ENCODE results near the gene PGF.

Gene PGF

GRCh38 chr14:74979029-74979428 is 23.6 kb upstream of the PGF start:
- Histone ChIP-seq H3K9me3 (replicated peaks in 1 of 2; ENCODE audit: control insufficient read depth in 2 of 2, insufficient read depth in 1 of 2, low read depth in 1 of 2, low read length in 2 of 2) (peaks cover 0 to 2% of the 10 kb centered on the region in 2 donors), H3K79me1 (ENCODE audit: low read depth, low read length) (no peaks in the 10 kb centered on the region), H3K27ac (replicated peaks; ENCODE audit: low read length) (no peak overlapping the region), H2AK5ac (ENCODE audit: low read depth, low read length) (no peak overlapping the region), H3K4me1 (ENCODE audit: control insufficient read depth in 2 of 2, insufficient read depth in 1 of 2, low read depth in 1 of 2, low read length in 2 of 2) (peaks cover 40 to 65% of the 10 kb centered on the region in 2 donors), H4K8ac (ENCODE audit: low read depth, low read length) (no peak overlapping the region), H2AFZ (ENCODE audit: low read length) (peak overlapping the region; percentile 99), H2BK12ac (ENCODE audit: low read length) (no peak overlapping the region), H3K18ac (ENCODE audit: low read length) (no peak overlapping the region), H2BK15ac (ENCODE audit: low read length) (no peak overlapping the region), H3K9ac (ENCODE audit: low read depth, low read length, poor library complexity) (no peak overlapping the region), H3K36me3 (replicated peaks in 1 of 2; ENCODE audit: control insufficient read depth in 2 of 2, insufficient read depth in 2 of 2, low read length in 2 of 2) (no peaks in the 10 kb centered on the region), H3K27me3 (ENCODE audit: control insufficient read depth in 3 of 3, insufficient read depth in 3 of 3, low read depth in 1 of 3, low read length in 3 of 3) (no peaks in the 10 kb centered on the region), H3K4me3 (ENCODE audit: low read length in 2 of 2) (no peak overlapping the region), H3K23ac (ENCODE audit: low read depth, low read length, poor library complexity) (no peak overlapping the region), H4K91ac (ENCODE audit: low read depth, low read length, poor library complexity) (no peak overlapping the region), H3K4ac (ENCODE audit: low read length) (no peak overlapping the region), H3K4me2 (ENCODE audit: insufficient read depth, low read length, poor library complexity, severe bottlenecking) (no peak overlapping the region), H2BK5ac (ENCODE audit: low read length) (no peak overlapping the region), H2BK120ac (ENCODE audit: low read depth, low read length) (no peak overlapping the region), H3K14ac (ENCODE audit: low read length) (no peak overlapping the region)
- DNase-seq (ENCODE audit: low spot score): no peak
- no CpG with 5 or more reads among the region's 4 CpGs for WGBS, 2 donors (ENCODE audit: extremely low coverage in 2 of 2, insufficient read length in 2 of 2, insufficient replicate concordance in 1 of 2)

- Histone ChIP-seq H3K4ac (ENCODE audit: low read length) (no peak overlapping the region), H4K8ac (ENCODE audit: low read depth, low read length) (no peak overlapping the region), H2AFZ (ENCODE audit: low read length) (peak overlapping the region; percentile 51), H3K9me3 (replicated peaks in 1 of 2; ENCODE audit: control insufficient read depth in 2 of 2, insufficient read depth in 1 of 2, low read depth in 1 of 2, low read length in 2 of 2) (peaks cover 0 to 2% of the 10 kb centered on the region in 2 donors), H3K14ac (ENCODE audit: low read length) (no peak overlapping the region), H3K23ac (ENCODE audit: low read depth, low read length, poor library complexity) (no peak overlapping the region), H3K79me1 (ENCODE audit: low read depth, low read length) (no peaks in the 10 kb centered on the region), H2BK120ac (ENCODE audit: low read depth, low read length) (no peak overlapping the region), H3K27ac (replicated peaks; ENCODE audit: low read length) (no peak overlapping the region), H3K18ac (ENCODE audit: low read length) (peak overlapping the region; percentile 22), H3K4me1 (ENCODE audit: control insufficient read depth in 2 of 2, insufficient read depth in 1 of 2, low read depth in 1 of 2, low read length in 2 of 2) (peaks cover 43 to 71% of the 10 kb centered on the region in 2 donors), H2BK12ac (ENCODE audit: low read length) (no peak overlapping the region), H4K91ac (ENCODE audit: low read depth, low read length, poor library complexity) (no peak overlapping the region), H3K27me3 (ENCODE audit: control insufficient read depth in 3 of 3, insufficient read depth in 3 of 3, low read depth in 1 of 3, low read length in 3 of 3) (no peaks in the 10 kb centered on the region), H3K4me2 (ENCODE audit: insufficient read depth, low read length, poor library complexity, severe bottlenecking) (no peak overlapping the region), H3K9ac (ENCODE audit: low read depth, low read length, poor library complexity) (no peak overlapping the region), H3K4me3 (ENCODE audit: low read length in 2 of 2) (no peak overlapping the region), H2AK5ac (ENCODE audit: low read depth, low read length) (peak overlapping the region; percentile 14), H3K36me3 (replicated peaks in 1 of 2; ENCODE audit: control insufficient read depth in 2 of 2, insufficient read depth in 2 of 2, low read length in 2 of 2) (no peaks in the 10 kb centered on the region), H2BK5ac (ENCODE audit: low read length) (no peak overlapping the region), H2BK15ac (ENCODE audit: low read length) (no peak overlapping the region)
- DNase-seq (ENCODE audit: low spot score): no peak
- WGBS, 2 donors (ENCODE audit: extremely low coverage in 2 of 2, insufficient read length in 2 of 2, insufficient replicate concordance in 1 of 2): no CpG with 5 or more reads among the region's 11 CpGs
Measured at GRCh38 chr14:74978416-74978947, 23.1 kb upstream of the PGF start.

- no peak overlapping the region for H2BK120ac ChIP-seq (ENCODE audit: low read depth, low read length)
- no peak overlapping the region for H2BK12ac ChIP-seq (ENCODE audit: low read length)
- H3K4me3 ChIP-seq (ENCODE audit: low read length in 2 of 2): no peak overlapping the region
- no peak overlapping the region for H3K4ac ChIP-seq (ENCODE audit: low read length)
- no peaks in the 10 kb centered on the region for H3K27me3 ChIP-seq (ENCODE audit: control insufficient read depth in 3 of 3, insufficient read depth in 3 of 3, low read depth in 1 of 3, low read length in 3 of 3)
- H2BK5ac ChIP-seq (ENCODE audit: low read length): no peak overlapping the region
- H3K9me3 ChIP-seq (replicated peaks in 1 of 2; ENCODE audit: control insufficient read depth in 2 of 2, insufficient read depth in 1 of 2, low read depth in 1 of 2, low read length in 2 of 2): peaks cover 0 to 2% of the 10 kb centered on the region in 2 donors
- H3K18ac ChIP-seq (ENCODE audit: low read length): peak overlapping the region; percentile 72
- H3K9ac ChIP-seq (ENCODE audit: low read depth, low read length, poor library complexity): peak overlapping the region; percentile 36
- H3K4me2 ChIP-seq (ENCODE audit: insufficient read depth, low read length, poor library complexity, severe bottlenecking): no peak overlapping the region
- peak overlapping the region; percentile 14 for H2AK5ac ChIP-seq (ENCODE audit: low read depth, low read length)
- H4K91ac ChIP-seq (ENCODE audit: low read depth, low read length, poor library complexity): no peak overlapping the region
- H3K23ac ChIP-seq (ENCODE audit: low read depth, low read length, poor library complexity): no peak overlapping the region
- H3K14ac ChIP-seq (ENCODE audit: low read length): peak overlapping the region; percentile 25
- no peak overlapping the region for H4K8ac ChIP-seq (ENCODE audit: low read depth, low read length)
- H2AFZ ChIP-seq (ENCODE audit: low read length): no peak overlapping the region
- peaks cover 44 to 76% of the 10 kb centered on the region in 2 donors for H3K4me1 ChIP-seq (ENCODE audit: control insufficient read depth in 2 of 2, insufficient read depth in 1 of 2, low read depth in 1 of 2, low read length in 2 of 2)
- H3K36me3 ChIP-seq (replicated peaks in 1 of 2; ENCODE audit: control insufficient read depth in 2 of 2, insufficient read depth in 2 of 2, low read length in 2 of 2): no peaks in the 10 kb centered on the region
- no peaks in the 10 kb centered on the region for H3K79me1 ChIP-seq (ENCODE audit: low read depth, low read length)
- H2BK15ac ChIP-seq (ENCODE audit: low read length): no peak overlapping the region
- no peak overlapping the region for H3K27ac ChIP-seq (replicated peaks; ENCODE audit: low read length)
- DNase-seq (ENCODE audit: low spot score): no peak
- no CpG with 5 or more reads among the region's 6 CpGs for WGBS, 2 donors (ENCODE audit: extremely low coverage in 2 of 2, insufficient read length in 2 of 2, insufficient replicate concordance in 1 of 2)
Measured at GRCh38 chr14:74977901-74978385, 22.5 kb upstream of the PGF start.

- Histone ChIP-seq H3K4ac (ENCODE audit: low read length) (no peak overlapping the region), H3K4me2 (ENCODE audit: insufficient read depth, low read length, poor library complexity, severe bottlenecking) (no peak overlapping the region), H3K79me1 (ENCODE audit: low read depth, low read length) (no peaks in the 10 kb centered on the region), H3K14ac (ENCODE audit: low read length) (peak overlapping the region; percentile 25), H3K4me1 (ENCODE audit: control insufficient read depth in 2 of 2, insufficient read depth in 1 of 2, low read depth in 1 of 2, low read length in 2 of 2) (peaks cover 44 to 80% of the 10 kb centered on the region in 2 donors), H2BK15ac (ENCODE audit: low read length) (no peak overlapping the region), H3K18ac (ENCODE audit: low read length) (peak overlapping the region; percentile 72), H3K23ac (ENCODE audit: low read depth, low read length, poor library complexity) (no peak overlapping the region), H3K27ac (replicated peaks; ENCODE audit: low read length) (no peak overlapping the region), H3K36me3 (replicated peaks in 1 of 2; ENCODE audit: control insufficient read depth in 2 of 2, insufficient read depth in 2 of 2, low read length in 2 of 2) (no peaks in the 10 kb centered on the region), H2AFZ (ENCODE audit: low read length) (no peak overlapping the region), H4K8ac (ENCODE audit: low read depth, low read length) (no peak overlapping the region), H4K91ac (ENCODE audit: low read depth, low read length, poor library complexity) (no peak overlapping the region), H3K9me3 (replicated peaks in 1 of 2; ENCODE audit: control insufficient read depth in 2 of 2, insufficient read depth in 1 of 2, low read depth in 1 of 2, low read length in 2 of 2) (peaks cover 0 to 2% of the 10 kb centered on the region in 2 donors), H3K9ac (ENCODE audit: low read depth, low read length, poor library complexity) (no peak overlapping the region), H2AK5ac (ENCODE audit: low read depth, low read length) (no peak overlapping the region), H3K4me3 (ENCODE audit: low read length in 2 of 2) (no peak overlapping the region), H2BK12ac (ENCODE audit: low read length) (no peak overlapping the region), H2BK120ac (ENCODE audit: low read depth, low read length) (no peak overlapping the region), H3K27me3 (ENCODE audit: control insufficient read depth in 3 of 3, insufficient read depth in 3 of 3, low read depth in 1 of 3, low read length in 3 of 3) (no peaks in the 10 kb centered on the region), H2BK5ac (ENCODE audit: low read length) (no peak overlapping the region)
- DNase-seq (ENCODE audit: low spot score): no peak
- no CpG with 5 or more reads among the region's 12 CpGs for WGBS, 2 donors (ENCODE audit: extremely low coverage in 2 of 2, insufficient read length in 2 of 2, insufficient replicate concordance in 1 of 2)
Measured at GRCh38 chr14:74977164-74977900, 21.9 kb upstream of the PGF start.
